H1 (cell line): ENCODE measurements around the gene LPP. TPM values are rescaled to one million over a fixed set of nuclear protein-coding genes. Genes with fewer than 3 reads are reported as not detected.

ENCODE experiments used
- CTCF ChIA-PET: fragments of 300-600 bp; sonication (Branson Sonifier 250); formaldehyde crosslinking; loops from one replicate; lab custom pipeline; 2021; ENCODE audit not compliant: partially characterized antibody; lab: Charles Lee
- POLR2A ChIA-PET: fragments of 300-600 bp; sonication (Branson Sonifier 250); formaldehyde crosslinking; loops from one replicate; lab custom pipeline; 2021; ENCODE audit warnings: inconsistent platforms; ENCODE audit not compliant: partially characterized antibody; lab: Charles Lee
- DNase-seq, 2 experiments: peaks; one replicate each; pipeline versions ENCODE4 v3.0.0 to v3.0.0-alpha.2; 2010 to 2022; ENCODE audit warnings: low spot score in 2 of 2, low read depth in 1 of 2, mixed read lengths in 1 of 2
- FAIRE-seq: peaks from 2 replicates; lab custom pipeline; 2011; peaks lifted over from hg19 to GRCh38; lab: Jason Lieb, UNC
- H2AFZ ChIP-seq: 2 replicates; pipeline ENCODE4 v1.8.1; 2012; ENCODE audit warnings: low read length, inconsistent platforms
- H2AK5ac ChIP-seq: 2 replicates; pipeline ENCODE4 v1.6.1; 2013; ENCODE audit warnings: low read depth, low read length
- H2BK120ac ChIP-seq: replicated peaks from 2 replicates; pipeline ENCODE3; 2013; ENCODE audit warnings: low read depth, low read length, inconsistent platforms
- H2BK12ac ChIP-seq: 2 replicates; pipeline ENCODE4 v1.6.1; 2013; ENCODE audit warnings: low read depth, low read length
- H2BK15ac ChIP-seq: 2 replicates; pipeline ENCODE4 v1.6.1; 2013; ENCODE audit warnings: low read length
- H2BK20ac ChIP-seq: 2 replicates; pipeline ENCODE4 v1.6.1; 2013; ENCODE audit warnings: low read length
- H2BK5ac ChIP-seq: 2 replicates; pipeline ENCODE4 v1.6.1; 2013; ENCODE audit warnings: low read depth, low read length
- H3K14ac ChIP-seq: 2 replicates; pipeline ENCODE4 v1.6.1; 2013; ENCODE audit warnings: inconsistent platforms; ENCODE audit not compliant: insufficient read length
- H3K18ac ChIP-seq: 2 replicates; pipeline ENCODE4 v1.6.1; 2013; ENCODE audit warnings: low read length; ENCODE audit errors: extremely low read depth
- H3K23ac ChIP-seq: 2 replicates; pipeline ENCODE4 v1.6.1; 2013; ENCODE audit warnings: inconsistent platforms; ENCODE audit not compliant: insufficient read length
- H3K23me2 ChIP-seq: 2 replicates; pipeline ENCODE4 v1.6.1; 2013; ENCODE audit warnings: low read depth, low read length
- H3K27ac ChIP-seq: 2 replicates; pipeline ENCODE4 v1.6.1; 2011; ENCODE audit warnings: low read depth, low read length, inconsistent platforms
- H3K27me3 ChIP-seq, 4 experiments: replicated peaks in 1 of 4; 1 replicate in 1 of 4; 2 replicates in 3 of 4; pipeline versions ENCODE4 v1.6.1 to v1.8.1; 2011 to 2013; ENCODE audit warnings: low read length in 3 of 4, mild to moderate bottlenecking in 3 of 4, inconsistent platforms in 2 of 4, mixed read lengths in 2 of 4, moderate library complexity in 1 of 4; ENCODE audit not compliant: control insufficient read depth in 3 of 4, insufficient read depth in 3 of 4; ENCODE audit errors: extremely low read depth in 1 of 4
- H3K36me3 ChIP-seq, 4 experiments: 2 replicates each; pipeline versions ENCODE4 v1.6.1 to v1.8.1; 2011 to 2013; ENCODE audit warnings: mild to moderate bottlenecking in 4 of 4, low read length in 3 of 4, moderate library complexity in 2 of 4, control low read depth in 1 of 4, inconsistent platforms in 1 of 4; ENCODE audit not compliant: insufficient read depth in 4 of 4, control insufficient read depth in 2 of 4
- H3K4ac ChIP-seq: replicated peaks from 2 replicates; pipeline ENCODE3; 2013; ENCODE audit warnings: low read length, low read depth, mixed read lengths, inconsistent platforms; ENCODE audit not compliant: insufficient read length
- H3K4me1 ChIP-seq, 4 experiments: replicated peaks in 1 of 4; 1 replicate in 1 of 4; 2 replicates in 3 of 4; pipeline versions ENCODE4 v1.6.1 to v1.8.1; 2011 to 2013; ENCODE audit warnings: low read length in 3 of 4, inconsistent platforms in 2 of 4, mixed read lengths in 1 of 4; ENCODE audit not compliant: insufficient read depth in 4 of 4, control insufficient read depth in 3 of 4
- H3K4me2 ChIP-seq, 2 experiments: 2 replicates each; pipeline versions ENCODE4 v1.6.1 to v1.8.1; 2011 to 2013; ENCODE audit warnings: low read depth in 2 of 2, low read length in 2 of 2, control low read depth in 1 of 2, inconsistent platforms in 1 of 2, mild to moderate bottlenecking in 1 of 2; ENCODE audit not compliant: insufficient read depth in 1 of 2
- H3K4me3 ChIP-seq, 4 experiments: fragments of 200-600, 300-600 bp in 1 of 4; sonication (generic), shearing (Covaris generic), sonication (Bioruptor Twin) in 1 of 4; 2 replicates each; pipeline versions ENCODE4 v1.5.1 to v1.8.1; 2011 to 2016; ENCODE audit warnings: low read length in 4 of 4, low read depth in 3 of 4, control low read depth in 2 of 4, inconsistent platforms in 2 of 4, mild to moderate bottlenecking in 2 of 4, mixed read lengths in 1 of 4, moderate library complexity in 1 of 4; ENCODE audit not compliant: insufficient read depth in 2 of 4; ENCODE audit errors: extremely low read depth in 1 of 4
- H3K56ac ChIP-seq: replicated peaks from 2 replicates; pipeline ENCODE3; 2013; ENCODE audit warnings: low read depth, mild to moderate bottlenecking, mixed read lengths, low read length, inconsistent platforms; ENCODE audit not compliant: insufficient read length
- H3K79me1 ChIP-seq: 2 replicates; pipeline ENCODE4 v1.6.1; 2013; ENCODE audit warnings: low read depth, low read length, control low read depth
- H3K79me2 ChIP-seq, 2 experiments: 2 replicates each; pipeline versions ENCODE4 v1.6.1 to v1.8.1; 2012 to 2013; ENCODE audit warnings: low read length in 2 of 2, mild to moderate bottlenecking in 2 of 2, inconsistent platforms in 1 of 2; ENCODE audit not compliant: insufficient read depth in 2 of 2, control insufficient read depth in 1 of 2
- H3K9ac ChIP-seq, 4 experiments: replicated peaks in 1 of 4; 1 replicate in 1 of 4; 2 replicates in 3 of 4; pipeline versions ENCODE4 v1.6.1 to v1.8.1; 2011 to 2013; ENCODE audit warnings: low read depth in 3 of 4, low read length in 3 of 4, control low read depth in 2 of 4, mild to moderate bottlenecking in 2 of 4, moderate library complexity in 2 of 4, inconsistent platforms in 1 of 4; ENCODE audit errors: extremely low read depth in 1 of 4
- H3K9me3 ChIP-seq, 2 experiments: 2 replicates each; pipeline versions ENCODE4 v1.6.1 to v1.8.1; 2012 to 2013; ENCODE audit warnings: mild to moderate bottlenecking in 2 of 2, moderate library complexity in 2 of 2, control low read depth in 1 of 2, inconsistent platforms in 1 of 2, low read depth in 1 of 2, low read length in 1 of 2, mixed read lengths in 1 of 2; ENCODE audit not compliant: insufficient read depth in 2 of 2
- H4K20me1 ChIP-seq, 2 experiments: replicated peaks in 1 of 2; 2 replicates each; pipeline versions ENCODE3 to v1.8.1; 2011 to 2013; ENCODE audit warnings: inconsistent platforms in 2 of 2, low read length in 2 of 2, mild to moderate bottlenecking in 1 of 2; ENCODE audit not compliant: insufficient read depth in 2 of 2, control insufficient read depth in 1 of 2
- H4K5ac ChIP-seq: 2 replicates; pipeline ENCODE4 v1.6.1; 2013; ENCODE audit warnings: low read length, low read depth, mixed read lengths, inconsistent platforms; ENCODE audit not compliant: insufficient read length
- H4K8ac ChIP-seq: 2 replicates; pipeline ENCODE4 v1.8.0; 2013; ENCODE audit warnings: mild to moderate bottlenecking, moderate library complexity, low read length, inconsistent platforms; ENCODE audit not compliant: insufficient read depth; ENCODE audit errors: extremely low read depth
- H4K91ac ChIP-seq: replicated peaks from 2 replicates; pipeline ENCODE3; 2013; ENCODE audit warnings: low read length, mixed read lengths, inconsistent platforms; ENCODE audit not compliant: insufficient read length
- SAP30 ChIP-seq: fragments of 300-600 bp; sonication (generic); IDR thresholded peaks from 2 replicates; pipeline ENCODE4 v1.7.1; 2012; ENCODE audit warnings: low read length, moderate library complexity, mild to moderate bottlenecking, inconsistent platforms; ENCODE audit not compliant: insufficient read depth, insufficient replicate concordance
- SP1 ChIP-seq: IDR thresholded peaks from 2 replicates; pipeline ENCODE4 v1.6.1; 2011; ENCODE audit warnings: low read depth, low read length
- TAF7 ChIP-seq: optimal IDR thresholded peaks from 2 replicates; pipeline ENCODE3; 2011; ENCODE audit warnings: low read depth, mild to moderate bottlenecking, inconsistent platforms, low read length, moderate library complexity, borderline replicate concordance
- WGBS, 2 experiments: shearing (Covaris generic) in 1 of 2; methylation state at CpG; one replicate each; pipeline versions ENCODE4 v1.1.6 to v1.1.7; 2013 to 2015; ENCODE audit warnings: low lambda C conversion rate in 2 of 2, mixed read lengths in 2 of 2, inconsistent platforms in 1 of 2, low coverage in 1 of 2, missing lambda C conversion rate in 1 of 2; ENCODE audit not compliant: insufficient replicate concordance in 2 of 2, insufficient coverage in 1 of 2, insufficient read length in 1 of 2; ENCODE audit errors: extremely low coverage in 1 of 2, missing lambda C conversion rate in 1 of 2; 5-methylcytosine and 5-hydroxymethylcytosine counted together
- polyA plus RNA-seq, 7 experiments: library from polyadenylated mRNA; depleted of rRNA in 3 of 7; stranded (reverse) in 5 of 7; unstranded in 2 of 7; fragments of >200 nt in 5 of 7; fragments of 200-250 nt in 2 of 7; gene quantifications; 1 replicate in 5 of 7; 2 replicates in 1 of 7; 4 replicates in 1 of 7; pipeline versions ENCODE4 v1.2.1 to v1.2.3, GENCODE V29; 2011 to 2013; ENCODE audit warnings: missing spikeins in 2 of 7, mixed read lengths in 2 of 7
- total RNA-seq: library from RNA; stranded (reverse); fragmentation: NEBNext Ultra II Directional; extraction: Animal tissue kit (Norgen Biotek cat#: 25700); gene quantifications from 2 replicates; pipeline ENCODE4 v1.2.1, GENCODE V29; 2021

Gene LPP
- total and polyA plus RNA-seq, 2 of the 8 experiments (the other 6 are each of a cell fraction or from before 2014, with no cell fraction given): 10.0 to 53.3 TPM

DNA sequence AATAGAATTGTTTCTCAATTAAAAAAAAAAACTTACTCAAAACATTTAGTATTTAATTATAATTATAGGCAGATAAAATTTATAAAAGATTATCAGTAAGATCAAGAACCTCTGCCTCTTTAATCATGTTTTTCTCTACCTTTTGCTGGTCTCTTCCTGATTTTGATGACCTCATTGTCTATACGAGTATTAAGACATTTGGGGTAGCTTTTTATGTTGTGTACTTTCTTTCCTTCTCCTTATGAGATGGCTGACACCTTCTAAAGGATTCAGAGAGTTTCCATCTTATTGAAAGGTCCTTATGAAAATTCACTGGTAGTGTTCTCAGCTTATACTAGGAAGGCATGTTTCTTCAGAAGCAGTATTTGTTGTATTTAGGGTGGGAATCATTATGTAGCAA, 426.3 kb downstream of the LPP start:
- H4K8ac ChIP-seq: no peak overlapping the region
- H2BK12ac ChIP-seq: no peak overlapping the region
- no peak overlapping the region for H3K23ac ChIP-seq
- no peak overlapping the region for H2BK120ac ChIP-seq
- H4K5ac ChIP-seq: no peak overlapping the region
- H2AK5ac ChIP-seq: no peak overlapping the region
- no peaks in the 10 kb centered on the region for H3K9me3 ChIP-seq
- H3K9ac ChIP-seq: no peak overlapping the region
- no peaks in the 10 kb centered on the region for H4K20me1 ChIP-seq
- H3K4me2 ChIP-seq: no peak overlapping the region
- H3K4me3 ChIP-seq: no peak overlapping the region
- ChIA-PET CTCF (interaction anchor here (0.9 kb wide), 1 partner anchor 461 kb away, joined by 3 read pairs; no protein-coding TSS in a partner anchor), POLR2A (no interaction called here)
- TF ChIP-seq SP1 (no peak), SAP30 (no peak), TAF7 (no peak)
- no peak overlapping the region for H4K91ac ChIP-seq
- H3K36me3 ChIP-seq: no peaks in the 10 kb centered on the region
- no peak overlapping the region for H2BK15ac ChIP-seq
- no peaks in the 10 kb centered on the region for H3K79me2 ChIP-seq
- DNase-seq (no peak), FAIRE-seq (no peak)
- H3K18ac ChIP-seq: no peak overlapping the region
- no peak overlapping the region for H2AFZ ChIP-seq
- H3K56ac ChIP-seq: no peak overlapping the region
- no peak overlapping the region for H3K4ac ChIP-seq
- H3K23me2 ChIP-seq: no peaks in the 10 kb centered on the region; the same call in 1 of the 2 replicates
- H3K27me3 ChIP-seq: no peaks in the 10 kb centered on the region
- no peak overlapping the region for H2BK5ac ChIP-seq
- no peak overlapping the region for H2BK20ac ChIP-seq
- WGBS, 2 experiments: 100% methylated on average over 1 of the region's 1 CpG; no CpG with 5 or more reads in 1 of the 2 experiments
- no peak overlapping the region for H3K27ac ChIP-seq
- peaks cover 0 to 5% (median under 1%) of the 10 kb centered on the region in 4 experiments; a peak in 1 of 7 replicates for H3K4me1 ChIP-seq
- H3K14ac ChIP-seq: no peak overlapping the region
- no peaks in the 10 kb centered on the region for H3K79me1 ChIP-seq
